ENCODE data around the gene TSKU.

DNA sequence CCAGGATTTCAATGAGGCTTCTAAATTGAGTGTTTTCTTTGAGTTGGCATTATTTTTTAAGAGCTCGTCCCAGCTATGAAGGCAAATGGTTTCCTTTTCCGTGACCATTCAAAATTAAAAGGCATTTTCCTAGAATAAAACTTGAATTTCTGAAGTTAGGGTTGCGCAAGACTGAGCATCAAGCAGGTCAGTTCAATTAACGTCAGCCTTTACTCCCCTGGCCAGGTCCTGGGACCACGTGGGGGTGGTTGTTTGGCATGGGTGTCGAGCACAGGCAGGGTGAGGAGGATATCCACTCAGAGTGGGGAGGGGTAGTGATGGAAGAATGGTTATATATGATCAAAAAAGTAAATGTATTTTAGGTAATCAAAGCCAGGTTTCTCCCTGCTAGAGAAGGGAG is 43.4 kb upstream of the TSKU start:
- TF ChIP-seq, protein P1, sequence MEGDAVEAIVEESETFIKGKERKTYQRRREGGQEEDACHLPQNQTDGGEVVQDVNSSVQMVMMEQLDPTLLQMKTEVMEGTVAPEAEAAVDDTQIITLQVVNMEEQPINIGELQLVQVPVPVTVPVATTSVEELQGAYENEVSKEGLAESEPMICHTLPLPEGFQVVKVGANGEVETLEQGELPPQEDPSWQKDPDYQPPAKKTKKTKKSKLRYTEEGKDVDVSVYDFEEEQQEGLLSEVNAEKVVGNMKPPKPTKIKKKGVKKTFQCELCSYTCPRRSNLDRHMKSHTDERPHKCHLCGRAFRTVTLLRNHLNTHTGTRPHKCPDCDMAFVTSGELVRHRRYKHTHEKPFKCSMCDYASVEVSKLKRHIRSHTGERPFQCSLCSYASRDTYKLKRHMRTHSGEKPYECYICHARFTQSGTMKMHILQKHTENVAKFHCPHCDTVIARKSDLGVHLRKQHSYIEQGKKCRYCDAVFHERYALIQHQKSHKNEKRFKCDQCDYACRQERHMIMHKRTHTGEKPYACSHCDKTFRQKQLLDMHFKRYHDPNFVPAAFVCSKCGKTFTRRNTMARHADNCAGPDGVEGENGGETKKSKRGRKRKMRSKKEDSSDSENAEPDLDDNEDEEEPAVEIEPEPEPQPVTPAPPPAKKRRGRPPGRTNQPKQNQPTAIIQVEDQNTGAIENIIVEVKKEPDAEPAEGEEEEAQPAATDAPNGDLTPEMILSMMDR (IDR thresholded peaks at IDR 0.05) = no peak
- TF ChIP-seq POLR2A (IDR thresholded peaks at IDR 0.05) (no peak), POLR2AphosphoS5 (IDR thresholded peaks at IDR 0.05) (no peak)
